Measurements from ENCODE around the gene EIF3B.

Gene EIF3B

DNA sequence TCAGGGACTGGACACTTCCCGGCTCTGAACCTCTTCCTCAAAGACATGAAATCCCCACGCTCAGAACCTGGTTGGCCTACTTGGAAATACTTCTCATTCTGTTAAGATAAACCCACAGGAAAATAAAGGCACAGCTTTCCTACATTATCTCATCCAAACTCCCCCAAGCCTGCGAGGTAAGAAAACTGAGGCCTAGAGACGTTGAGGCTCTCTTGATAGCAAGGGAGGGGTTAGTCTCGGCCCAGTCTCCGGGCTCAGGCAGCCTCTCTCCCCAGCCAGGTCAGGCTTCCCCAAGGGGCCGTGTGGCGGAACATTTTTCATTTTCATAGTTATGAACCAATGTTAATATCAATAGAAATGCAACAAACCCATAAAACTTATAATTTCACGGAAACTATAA lies 4.6 kb upstream of the EIF3B start:
- H3K36me3 ChIP-seq (ENCODE audit: control insufficient read depth, insufficient read depth, low read length), result peaks cover 16% of the 10 kb centered on the region
- H3K27ac ChIP-seq (ENCODE audit: low read depth, low read length), result no peak overlapping the region
- H3K4me3 ChIP-seq (ENCODE audit: low read depth, low read length), result no peak overlapping the region
- H3K9me3 ChIP-seq (ENCODE audit: control insufficient read depth, insufficient read depth, low read length), result no peaks in the 10 kb centered on the region
- no peaks in the 10 kb centered on the region for H3K4me1 ChIP-seq (ENCODE audit: control insufficient read depth, insufficient read depth, low read length)
- H3K9ac ChIP-seq (ENCODE audit: low read depth, low read length), result no peak overlapping the region
- H3K27me3 ChIP-seq (ENCODE audit: control insufficient read depth, insufficient read depth, low read length), result no peaks in the 10 kb centered on the region

DNA sequence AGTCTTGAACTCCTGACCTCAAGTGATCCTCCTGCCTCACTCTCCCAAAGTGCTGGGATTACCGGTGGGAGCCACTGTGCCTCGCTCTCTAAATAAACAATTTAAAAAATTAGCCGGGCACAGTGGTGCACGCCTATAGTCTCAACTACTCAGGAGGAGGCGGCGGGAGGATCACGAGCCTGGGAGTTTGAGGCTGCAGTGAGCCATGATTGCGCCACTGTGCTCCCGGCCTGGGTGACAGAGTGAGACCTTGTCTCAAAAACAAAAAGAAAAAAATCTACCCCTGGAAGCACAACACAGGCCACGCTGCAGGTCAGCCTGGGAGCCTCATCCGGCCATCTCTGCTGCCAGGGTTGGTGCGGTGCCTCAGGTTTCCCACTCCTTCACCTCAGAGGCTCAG lies 3.8 kb upstream of the EIF3B start:
- Histone ChIP-seq H3K4me1 (ENCODE audit: control insufficient read depth, insufficient read depth, low read length) (no peaks in the 10 kb centered on the region), H3K27me3 (ENCODE audit: control insufficient read depth, insufficient read depth, low read length) (no peaks in the 10 kb centered on the region), H3K36me3 (ENCODE audit: control insufficient read depth, insufficient read depth, low read length) (peaks cover 14% of the 10 kb centered on the region), H3K9me3 (ENCODE audit: control insufficient read depth, insufficient read depth, low read length) (no peaks in the 10 kb centered on the region), H3K27ac (ENCODE audit: low read depth, low read length) (no peak overlapping the region), H3K4me3 (ENCODE audit: low read depth, low read length) (no peak overlapping the region), H3K9ac (ENCODE audit: low read depth, low read length) (no peak overlapping the region)

DNA sequence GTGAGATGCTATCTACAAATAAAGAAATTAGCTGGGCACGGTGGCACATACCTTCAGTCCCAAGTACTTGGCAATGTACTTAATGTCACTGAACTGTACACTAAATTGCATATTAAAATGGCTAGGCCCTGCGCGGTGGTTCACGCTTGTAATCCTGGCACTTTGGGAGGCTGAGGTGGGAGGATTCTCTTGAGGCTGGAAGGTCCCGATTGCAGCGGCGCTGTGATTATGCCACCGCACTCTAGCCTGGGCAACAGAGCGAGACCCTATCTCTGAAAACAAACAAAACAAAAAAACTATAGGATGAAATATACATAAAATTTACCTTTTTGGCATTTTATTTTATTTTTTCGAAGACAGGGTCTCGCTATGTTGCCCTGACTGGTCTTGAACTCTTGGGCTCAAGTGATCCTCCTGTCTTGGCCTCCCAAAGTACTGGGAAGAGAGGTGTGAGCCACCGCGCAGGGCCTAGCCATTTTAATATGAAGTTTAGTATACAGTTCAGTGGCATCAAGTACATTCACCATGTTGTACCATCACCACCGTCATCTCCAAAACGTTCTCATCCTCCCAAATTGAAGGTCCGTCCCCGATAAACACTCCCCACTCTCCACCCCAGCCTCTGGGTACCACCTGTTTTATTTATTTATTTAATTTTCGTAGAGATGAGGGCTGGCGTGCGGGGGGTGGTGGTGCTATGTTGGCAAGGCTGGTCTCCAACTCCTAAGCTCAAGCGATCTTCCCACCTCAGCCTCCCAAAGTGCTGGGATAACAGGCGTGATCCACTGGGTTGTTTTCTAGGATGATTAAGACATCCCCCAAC lies 1.3 kb upstream of the EIF3B start:
- Histone ChIP-seq H3K9ac (ENCODE audit: low read depth, low read length) (peak overlapping the region; percentile 100), H3K4me1 (ENCODE audit: control insufficient read depth, insufficient read depth, low read length) (no peaks in the 10 kb centered on the region; the same call in 1 of the 2 replicates), H3K4me3 (ENCODE audit: low read depth, low read length) (peak overlapping the region; percentile 92), H3K9me3 (ENCODE audit: control insufficient read depth, insufficient read depth, low read length) (no peaks in the 10 kb centered on the region), H3K27ac (ENCODE audit: low read depth, low read length) (peak overlapping the region; percentile 99), H3K36me3 (ENCODE audit: control insufficient read depth, insufficient read depth, low read length) (peaks cover 28% of the 10 kb centered on the region), H3K27me3 (ENCODE audit: control insufficient read depth, insufficient read depth, low read length) (no peaks in the 10 kb centered on the region)

DNA sequence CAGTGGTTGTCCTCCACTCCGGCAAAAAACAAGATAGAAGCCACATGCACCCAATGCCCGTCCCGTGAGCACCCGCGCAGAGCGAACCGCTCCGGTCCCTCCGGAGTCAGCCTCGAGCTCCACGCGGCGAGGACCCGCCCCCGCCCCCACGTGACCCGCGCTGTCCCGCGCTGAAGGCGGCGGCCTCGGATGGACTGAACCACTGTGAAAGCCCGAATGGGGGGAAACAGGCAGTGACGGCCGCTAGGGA lies 766 bp upstream of the EIF3B start:
- H3K27me3 ChIP-seq (ENCODE audit: control insufficient read depth, insufficient read depth, low read length), result no peaks in the 10 kb centered on the region
- peak overlapping the region; percentile 92 for H3K4me3 ChIP-seq (ENCODE audit: low read depth, low read length)
- no peaks in the 10 kb centered on the region for H3K9me3 ChIP-seq (ENCODE audit: control insufficient read depth, insufficient read depth, low read length)
- H3K4me1 ChIP-seq (ENCODE audit: control insufficient read depth, insufficient read depth, low read length), result no peaks in the 10 kb centered on the region; the same call in 1 of the 2 replicates
- H3K9ac ChIP-seq (ENCODE audit: low read depth, low read length), result peak overlapping the region; percentile 100
- H3K36me3 ChIP-seq (ENCODE audit: control insufficient read depth, insufficient read depth, low read length), result peaks cover 33% of the 10 kb centered on the region
- H3K27ac ChIP-seq (ENCODE audit: low read depth, low read length), result peak overlapping the region; percentile 99

DNA sequence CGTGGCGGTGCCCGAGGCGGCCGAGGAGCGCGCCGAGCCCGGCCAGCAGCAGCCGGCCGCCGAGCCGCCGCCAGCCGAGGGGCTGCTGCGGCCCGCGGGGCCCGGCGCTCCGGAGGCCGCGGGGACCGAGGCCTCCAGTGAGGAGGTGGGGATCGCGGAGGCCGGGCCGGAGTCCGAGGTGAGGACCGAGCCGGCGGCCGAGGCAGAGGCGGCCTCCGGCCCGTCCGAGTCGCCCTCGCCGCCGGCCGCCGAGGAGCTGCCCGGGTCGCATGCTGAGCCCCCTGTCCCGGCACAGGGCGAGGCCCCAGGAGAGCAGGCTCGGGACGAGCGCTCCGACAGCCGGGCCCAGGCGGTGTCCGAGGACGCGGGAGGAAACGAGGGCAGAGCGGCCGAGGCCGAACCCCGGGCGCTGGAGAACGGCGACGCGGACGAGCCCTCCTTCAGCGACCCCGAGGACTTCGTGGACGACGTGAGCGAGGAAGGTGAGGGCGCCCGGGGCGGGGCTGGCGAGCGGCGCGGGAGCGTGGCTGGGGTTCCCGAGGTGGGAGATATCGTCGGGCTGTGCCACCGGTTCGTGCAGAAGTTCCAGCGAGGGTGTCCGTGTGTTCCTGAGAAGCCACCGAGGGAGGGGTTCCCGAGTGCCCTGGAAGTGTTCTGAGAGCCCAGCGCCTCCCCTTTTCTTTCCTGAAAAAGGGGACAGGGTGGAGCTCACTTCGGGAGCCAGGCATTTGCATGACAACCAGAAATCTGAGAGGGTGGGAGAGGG lies 495 bp downstream of the EIF3B start:
- H3K9ac ChIP-seq (ENCODE audit: low read depth, low read length), result peak overlapping the region; percentile 100
- H3K9me3 ChIP-seq (ENCODE audit: control insufficient read depth, insufficient read depth, low read length), result no peaks in the 10 kb centered on the region
- no peaks in the 10 kb centered on the region; the same call in 1 of the 2 replicates for H3K4me1 ChIP-seq (ENCODE audit: control insufficient read depth, insufficient read depth, low read length)
- no peaks in the 10 kb centered on the region for H3K27me3 ChIP-seq (ENCODE audit: control insufficient read depth, insufficient read depth, low read length)
- H3K4me3 ChIP-seq (ENCODE audit: low read depth, low read length), result peak overlapping the region; percentile 92
- peak overlapping the region; percentile 99 for H3K27ac ChIP-seq (ENCODE audit: low read depth, low read length)
- peaks cover 46% of the 10 kb centered on the region for H3K36me3 ChIP-seq (ENCODE audit: control insufficient read depth, insufficient read depth, low read length)

DNA sequence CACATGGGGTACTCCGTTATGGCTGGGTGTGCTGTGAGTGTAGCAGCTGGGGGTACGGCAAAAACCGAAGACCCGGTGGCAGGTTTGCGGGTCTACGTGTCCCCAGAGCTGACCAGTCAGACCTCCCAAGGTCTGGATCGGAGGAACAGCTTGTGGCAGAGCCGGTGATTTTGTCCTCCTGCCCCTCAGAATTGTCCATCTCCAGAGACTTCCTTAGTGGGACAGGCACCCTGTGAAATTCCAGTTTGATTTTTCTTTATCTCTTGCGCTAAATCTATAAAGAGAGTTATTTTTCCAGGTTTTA lies 1.0 kb downstream of the EIF3B start:
- peak overlapping the region; percentile 99 for H3K27ac ChIP-seq (ENCODE audit: low read depth, low read length)
- no peaks in the 10 kb centered on the region; the same call in 1 of the 2 replicates for H3K4me1 ChIP-seq (ENCODE audit: control insufficient read depth, insufficient read depth, low read length)
- peak overlapping the region; percentile 100 for H3K9ac ChIP-seq (ENCODE audit: low read depth, low read length)
- peak overlapping the region; percentile 92 for H3K4me3 ChIP-seq (ENCODE audit: low read depth, low read length)
- peaks cover 51% of the 10 kb centered on the region for H3K36me3 ChIP-seq (ENCODE audit: control insufficient read depth, insufficient read depth, low read length)
- no peaks in the 10 kb centered on the region for H3K9me3 ChIP-seq (ENCODE audit: control insufficient read depth, insufficient read depth, low read length)
- no peaks in the 10 kb centered on the region for H3K27me3 ChIP-seq (ENCODE audit: control insufficient read depth, insufficient read depth, low read length)

DNA sequence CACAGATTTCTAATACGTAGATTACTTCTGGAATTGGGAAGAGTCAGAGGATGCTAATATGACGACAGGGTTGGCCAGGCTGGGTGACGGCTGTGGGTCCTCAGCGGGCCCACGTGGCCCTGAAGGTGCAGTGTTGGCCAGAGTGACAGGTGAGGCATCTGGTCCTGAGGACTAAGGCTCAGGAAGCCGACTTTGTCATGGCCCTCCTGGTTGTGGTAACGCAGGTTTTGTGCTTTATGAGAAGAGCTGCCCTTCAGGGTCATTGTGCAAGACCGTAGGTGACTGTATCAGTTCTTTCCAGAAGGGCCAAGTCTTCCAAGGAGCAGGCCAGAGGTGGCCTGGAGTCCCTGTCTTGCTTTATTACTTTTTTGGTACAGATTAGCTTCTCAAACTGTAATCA lies 2.5 kb downstream of the EIF3B start:
- Histone ChIP-seq H3K9me3 (ENCODE audit: control insufficient read depth, insufficient read depth, low read length) (no peaks in the 10 kb centered on the region), H3K36me3 (ENCODE audit: control insufficient read depth, insufficient read depth, low read length) (peaks cover 55% of the 10 kb centered on the region), H3K27ac (ENCODE audit: low read depth, low read length) (no peak overlapping the region), H3K9ac (ENCODE audit: low read depth, low read length) (no peak overlapping the region), H3K4me3 (ENCODE audit: low read depth, low read length) (no peak overlapping the region), H3K4me1 (ENCODE audit: control insufficient read depth, insufficient read depth, low read length) (no peaks in the 10 kb centered on the region; the same call in 1 of the 2 replicates), H3K27me3 (ENCODE audit: control insufficient read depth, insufficient read depth, low read length) (no peaks in the 10 kb centered on the region)

DNA sequence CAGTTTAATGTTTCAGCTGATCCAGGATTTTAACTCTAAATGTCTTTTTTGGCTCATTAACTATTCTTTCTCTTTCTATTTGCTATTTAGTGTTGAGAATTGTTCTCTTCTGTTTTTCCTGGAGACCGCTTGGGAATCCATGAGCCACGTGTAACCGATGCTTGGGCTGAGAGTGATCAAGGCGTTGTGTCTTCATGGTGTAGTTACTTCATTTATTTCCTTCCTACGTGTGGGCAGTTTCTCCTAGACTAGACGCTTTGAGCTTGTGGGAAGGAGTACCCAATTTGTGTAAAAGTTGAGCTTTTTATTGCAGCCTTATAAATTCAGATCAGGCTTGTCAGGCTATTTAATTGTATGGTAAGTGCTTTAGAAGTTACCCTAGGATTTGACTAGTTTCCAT lies 2.9 kb downstream of the EIF3B start:
- H3K36me3 ChIP-seq (ENCODE audit: control insufficient read depth, insufficient read depth, low read length), result peaks cover 59% of the 10 kb centered on the region

DNA sequence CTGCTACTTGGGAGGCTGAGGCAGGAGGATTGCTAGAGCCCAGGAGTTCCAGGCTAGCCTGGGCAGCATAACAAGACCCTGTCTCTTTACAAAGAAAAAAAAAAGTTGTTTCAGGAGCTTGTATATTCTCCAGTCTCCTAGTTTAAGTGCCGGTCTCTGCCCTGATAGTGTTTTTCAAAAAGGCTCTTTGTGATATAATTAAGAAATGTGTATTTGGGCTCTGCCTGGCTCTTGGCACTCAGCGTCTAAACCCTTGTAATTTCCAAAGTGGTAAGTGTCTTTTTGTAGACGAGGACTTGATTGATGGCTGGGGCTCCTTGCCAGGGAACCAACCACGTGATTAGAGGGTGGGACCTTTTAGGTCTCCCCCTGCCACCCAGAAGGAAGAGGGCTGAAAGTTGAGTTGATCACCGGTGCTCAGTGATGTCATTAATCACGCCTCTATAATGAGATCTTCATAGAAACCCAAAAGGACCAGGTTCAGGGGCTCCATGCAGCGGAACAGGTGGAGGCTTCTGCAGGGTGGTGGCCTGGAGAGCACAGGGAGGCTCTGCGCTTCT lies 4.4 kb downstream of the EIF3B start:
- H3K9ac ChIP-seq (ENCODE audit: low read depth, low read length), result peak overlapping the region; percentile 7; the same call in 1 of the 2 replicates
- H3K27ac ChIP-seq (ENCODE audit: low read depth, low read length), result peak overlapping the region; percentile 5
- H3K27me3 ChIP-seq (ENCODE audit: control insufficient read depth, insufficient read depth, low read length), result no peaks in the 10 kb centered on the region
- H3K4me3 ChIP-seq (ENCODE audit: low read depth, low read length), result no peak overlapping the region
- peaks cover 69% of the 10 kb centered on the region for H3K36me3 ChIP-seq (ENCODE audit: control insufficient read depth, insufficient read depth, low read length)
- no peaks in the 10 kb centered on the region; the same call in 1 of the 2 replicates for H3K4me1 ChIP-seq (ENCODE audit: control insufficient read depth, insufficient read depth, low read length)
- no peaks in the 10 kb centered on the region for H3K9me3 ChIP-seq (ENCODE audit: control insufficient read depth, insufficient read depth, low read length)

More for the DNA sequence above, 2.9 kb downstream of the EIF3B start:
- Histone ChIP-seq H3K4me3 (ENCODE audit: low read depth, low read length) (no peak overlapping the region), H3K27me3 (ENCODE audit: control insufficient read depth, insufficient read depth, low read length) (no peaks in the 10 kb centered on the region), H3K9ac (ENCODE audit: low read depth, low read length) (no peak overlapping the region), H3K4me1 (ENCODE audit: control insufficient read depth, insufficient read depth, low read length) (no peaks in the 10 kb centered on the region; the same call in 1 of the 2 replicates), H3K27ac (ENCODE audit: low read depth, low read length) (no peak overlapping the region), H3K9me3 (ENCODE audit: control insufficient read depth, insufficient read depth, low read length) (no peaks in the 10 kb centered on the region)

DNA sequence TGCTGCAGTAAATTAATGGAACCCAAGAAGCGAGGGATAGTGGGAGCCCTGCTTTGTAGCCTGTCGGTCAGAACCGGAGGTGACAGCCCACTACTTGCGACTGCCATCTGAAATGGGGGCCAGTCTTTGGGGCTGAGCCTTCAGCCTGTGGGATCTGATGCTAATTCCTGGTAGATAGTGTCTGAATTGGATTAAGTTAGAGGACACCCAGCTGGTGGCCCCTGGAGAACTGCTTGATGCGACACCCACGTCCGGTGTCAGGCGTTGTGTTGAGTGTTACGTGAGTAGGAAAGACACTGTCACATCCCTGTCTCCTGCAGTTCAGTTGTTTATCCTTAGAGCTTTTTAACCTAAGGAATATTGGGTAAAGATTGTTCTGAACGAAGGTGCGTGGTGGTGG lies 5.0 kb downstream of the EIF3B start:
- Histone ChIP-seq H3K9ac (ENCODE audit: low read depth, low read length) (peak overlapping the region; percentile 7; the same call in 1 of the 2 replicates), H3K27me3 (ENCODE audit: control insufficient read depth, insufficient read depth, low read length) (no peaks in the 10 kb centered on the region), H3K4me3 (ENCODE audit: low read depth, low read length) (no peak overlapping the region), H3K9me3 (ENCODE audit: control insufficient read depth, insufficient read depth, low read length) (no peaks in the 10 kb centered on the region), H3K27ac (ENCODE audit: low read depth, low read length) (peak overlapping the region; percentile 5), H3K4me1 (ENCODE audit: control insufficient read depth, insufficient read depth, low read length) (no peaks in the 10 kb centered on the region; the same call in 1 of the 2 replicates), H3K36me3 (ENCODE audit: control insufficient read depth, insufficient read depth, low read length) (peaks cover 75% of the 10 kb centered on the region)

DNA sequence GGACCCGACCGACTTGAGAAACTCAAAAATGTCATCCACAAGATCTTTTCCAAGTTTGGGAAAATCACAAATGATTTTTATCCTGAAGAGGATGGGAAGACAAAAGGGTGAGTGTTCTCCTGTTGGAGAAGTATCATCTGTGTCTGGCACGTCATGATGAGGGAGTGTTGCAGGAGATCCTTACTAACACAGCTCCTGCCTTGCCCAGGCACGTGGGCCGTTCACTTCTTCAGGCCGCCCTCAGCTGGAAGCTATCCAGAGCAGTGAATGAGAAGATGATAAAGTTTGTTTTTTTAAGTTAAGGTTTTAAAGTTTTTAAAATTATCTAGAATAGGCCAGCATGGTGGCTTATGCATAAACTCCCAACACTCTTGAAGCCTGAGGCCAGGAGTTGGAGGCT lies 6.2 kb downstream of the EIF3B start:
- Histone ChIP-seq H3K9ac (ENCODE audit: low read depth, low read length) (no peak overlapping the region), H3K4me3 (ENCODE audit: low read depth, low read length) (no peak overlapping the region), H3K36me3 (ENCODE audit: control insufficient read depth, insufficient read depth, low read length) (peaks cover 87% of the 10 kb centered on the region), H3K27ac (ENCODE audit: low read depth, low read length) (no peak overlapping the region), H3K9me3 (ENCODE audit: control insufficient read depth, insufficient read depth, low read length) (no peaks in the 10 kb centered on the region), H3K27me3 (ENCODE audit: control insufficient read depth, insufficient read depth, low read length) (no peaks in the 10 kb centered on the region), H3K4me1 (ENCODE audit: control insufficient read depth, insufficient read depth, low read length) (no peaks in the 10 kb centered on the region; the same call in 1 of the 2 replicates)

Data from HUES48 (cell line).